ENCODE results near the gene TMEM221. TPM values are rescaled to one million over a fixed set of nuclear protein-coding genes. Genes with fewer than 3 reads are reported as not detected.

TMEM221 gene
- total and polyA plus RNA-seq, 9 of the 15 experiments (the other 6 are each of a cell fraction or from before 2014, with no cell fraction given) = 0.06 to 0.35 TPM; not detected in 7

- TF ChIP-seq ZBTB49 (CRISPR knock-in tag; IDR thresholded peaks at IDR 0.05; ENCODE audit: borderline replicate concordance) = no peak
- no peak for TF ChIP-seq RREB1 (CRISPR knock-in tag; IDR thresholded peaks at IDR 0.05)
Measured at GRCh38 chr19:17436094-17436873, 12.2 kb downstream of the TMEM221 start (continued).

Data from K562 (cell line).